ENCODE data around the gene NAT16. TPM values are rescaled to one million over a fixed set of nuclear protein-coding genes. Genes with fewer than 3 reads are reported as not detected.

The NAT16 gene
- total and polyA plus RNA-seq, 2 of the 13 experiments (the other 11 are each of a cell fraction or from before 2014, with no cell fraction given): 0.04 TPM; not detected in 1

GRCh38 chr7:101124376-101125056 is 55.6 kb downstream of the NAT16 start (continued):
- TF ChIP-seq ZMAT3 (CRISPR knock-in tag; conservative IDR thresholded peaks at IDR 0.05) (peak; percentile 78; the same call in 1 of the 2 replicates), HNRNPK (IDR thresholded peaks at IDR 0.05; ENCODE audit: low read depth, low read length, poor library complexity, severe bottlenecking) (no peak), ZNF142 (CRISPR knock-in tag; IDR thresholded peaks at IDR 0.05) (no peak), SOX13 (IDR thresholded peaks at IDR 0.05) (0 out of 2 replicates have a peak, but pooled peaks have one; percentile 47), SOX13 (CRISPR knock-in tag; conservative IDR thresholded peaks at IDR 0.05 in 1 of 2, IDR thresholded peaks at IDR 0.05 in 1 of 2) (peak in 1 of 2 experiments; percentile 77; a peak in 2 of 4 replicates), SALL2 (CRISPR knock-in tag; IDR thresholded peaks at IDR 0.05) (no peak), ZNF646 (CRISPR knock-in tag; IDR thresholded peaks at IDR 0.05) (no peak), ZNF609 (CRISPR knock-in tag; IDR thresholded peaks at IDR 0.05; ENCODE audit: borderline replicate concordance) (peak; percentile 57; the same call in 1 of the 2 replicates), ZNF468 (CRISPR knock-in tag; IDR thresholded peaks at IDR 0.05) (no peak), IRF2 (CRISPR knock-in tag; IDR thresholded peaks at IDR 0.05) (peak; percentile 64; the same call in 1 of the 2 replicates), ZNF720 (CRISPR knock-in tag; IDR thresholded peaks at IDR 0.05) (no peak)
